Osteocyte (in vitro differentiated cells): Measurements from ENCODE around the gene EPHA2. TPM values are rescaled to one million over a fixed set of nuclear protein-coding genes. Genes with fewer than 3 reads are reported as not detected.

Experiments used
- DNase-seq: peaks from one replicate; pipeline ENCODE4 v3.0.0; 2021; ENCODE audit warnings: mixed read lengths; ENCODE audit not compliant: unreplicated experiment; ENCODE audit errors: extremely low spot score
- H3K27ac Mint-ChIP-seq: one replicate; pipeline ENCODE4 v1.8.0; 2021; ENCODE audit warnings: mild to moderate bottlenecking, mixed read lengths; ENCODE audit not compliant: unreplicated experiment
- H3K27me3 Mint-ChIP-seq: one replicate; pipeline ENCODE4 v1.8.0; 2021; ENCODE audit warnings: mixed read lengths; ENCODE audit not compliant: unreplicated experiment
- H3K36me3 Mint-ChIP-seq: one replicate; pipeline ENCODE4 v1.8.0; 2021; ENCODE audit warnings: mixed read lengths; ENCODE audit not compliant: unreplicated experiment
- H3K4me1 Mint-ChIP-seq: one replicate; pipeline ENCODE4 v1.8.0; 2021; ENCODE audit warnings: mixed read lengths; ENCODE audit not compliant: unreplicated experiment
- H3K4me3 Mint-ChIP-seq: one replicate; pipeline ENCODE4 v1.8.0; 2021; ENCODE audit warnings: mild to moderate bottlenecking, moderate library complexity, mixed read lengths; ENCODE audit not compliant: unreplicated experiment
- H3K9me3 Mint-ChIP-seq: one replicate; pipeline ENCODE4 v1.8.0; 2021; ENCODE audit warnings: mixed read lengths; ENCODE audit not compliant: unreplicated experiment
- CTCF ChIP-seq: fragments of 200-600 bp; sonication (generic); IDR thresholded peaks from 2 replicates; pipeline ENCODE4 v1.5.0; 2021; ENCODE audit warnings: antibody characterized with exemption, mild to moderate bottlenecking, moderate library complexity
- total RNA-seq: library from RNA; stranded (reverse); gene quantifications from 2 replicates; pipeline ENCODE4 v1.2.1, GENCODE V29; 2021

Gene EPHA2
- total RNA-seq, 1 donor from 2014 or later, result 152 TPM

- Mint-ChIP-seq H3K27ac (peak overlapping the region; percentile 55), H3K27me3 (no peaks in the 10 kb centered on the region), H3K4me3 (no peak overlapping the region), H3K36me3 (peaks cover 36% of the 10 kb centered on the region), H3K4me1 (peaks cover 41% of the 10 kb centered on the region), H3K9me3 (no peaks in the 10 kb centered on the region)
- DNase-seq, result no peak
- no peak for TF ChIP-seq CTCF
These were observed 33.5 kb downstream of the EPHA2 start for GRCh38 chr1:16122350-16122881.

- DNase-seq, result no peak
- Mint-ChIP-seq H3K27ac (no peak overlapping the region), H3K36me3 (peaks cover 25% of the 10 kb centered on the region), H3K27me3 (no peaks in the 10 kb centered on the region), H3K9me3 (no peaks in the 10 kb centered on the region), H3K4me1 (peaks cover 45% of the 10 kb centered on the region), H3K4me3 (no peak overlapping the region)
- no peak for TF ChIP-seq CTCF
These were observed 34.9 kb downstream of the EPHA2 start for GRCh38 chr1:16120940-16121410.

- H3K27me3 Mint-ChIP-seq, result no peaks in the 10 kb centered on the region
- H3K36me3 Mint-ChIP-seq, result peaks cover 20% of the 10 kb centered on the region
- H3K27ac Mint-ChIP-seq, result no peak overlapping the region
- H3K4me3 Mint-ChIP-seq, result no peak overlapping the region
- no peaks in the 10 kb centered on the region for H3K9me3 Mint-ChIP-seq
- no peak for TF ChIP-seq CTCF
- no peak for DNase-seq
- peaks cover 45% of the 10 kb centered on the region for H3K4me1 Mint-ChIP-seq
These were observed 35.5 kb downstream of the EPHA2 start for GRCh38 chr1:16120407-16120806.

GRCh38 chr1:16119926-16120325, 35.9 kb downstream of the EPHA2 start:
- Mint-ChIP-seq H3K27ac (no peak overlapping the region), H3K27me3 (no peaks in the 10 kb centered on the region), H3K4me1 (peaks cover 45% of the 10 kb centered on the region), H3K9me3 (no peaks in the 10 kb centered on the region), H3K4me3 (no peak overlapping the region), H3K36me3 (peaks cover 18% of the 10 kb centered on the region)
- TF ChIP-seq CTCF, result no peak
- DNase-seq, result no peak

GRCh38 chr1:16119504-16119903, 36.4 kb downstream of the EPHA2 start:
- no peak overlapping the region for H3K4me3 Mint-ChIP-seq
- H3K27ac Mint-ChIP-seq, result no peak overlapping the region
- DNase-seq, result no peak
- TF ChIP-seq CTCF, result no peak
- H3K27me3 Mint-ChIP-seq, result no peaks in the 10 kb centered on the region
- H3K4me1 Mint-ChIP-seq, result peaks cover 41% of the 10 kb centered on the region
- H3K9me3 Mint-ChIP-seq, result no peaks in the 10 kb centered on the region
- H3K36me3 Mint-ChIP-seq, result peaks cover 14% of the 10 kb centered on the region
